Loucy (cell line): ENCODE results near the gene EIF2S2.

Source experiments
- H2AFZ ChIP-seq: fragments of 200-600 bp; sonication (generic); 2 replicates; pipeline ENCODE4 v1.6.0; 2016; ENCODE audit warnings: antibody characterized with exemption, mild to moderate bottlenecking, low read length, moderate library complexity
- H3F3A ChIP-seq: fragments of 200-600 bp; 2 replicates; pipeline ENCODE4 v1.6.0; 2016; ENCODE audit warnings: antibody characterized with exemption, low read depth, mild to moderate bottlenecking
- H3K27me3 ChIP-seq: fragments of 200-600 bp; sonication (generic); 2 replicates; pipeline ENCODE4 v1.6.1; 2014; ENCODE audit warnings: low read length, mild to moderate bottlenecking; ENCODE audit not compliant: insufficient read depth, poor library complexity, severe bottlenecking
- H3K36me3 ChIP-seq: fragments of 200-600 bp; sonication (generic); 2 replicates; pipeline ENCODE4 v1.6.1; 2016; ENCODE audit warnings: low read length; ENCODE audit not compliant: insufficient read depth
- H3K4me1 ChIP-seq: fragments of 200-600 bp; sonication (generic); 2 replicates; pipeline ENCODE4 v1.5.1; 2014; ENCODE audit warnings: low read length, mild to moderate bottlenecking; ENCODE audit not compliant: insufficient read depth, poor library complexity, severe bottlenecking
- H3K4me2 ChIP-seq: fragments of 200-600 bp; sonication (generic); 2 replicates; pipeline ENCODE4 v1.6.0; 2014; ENCODE audit warnings: antibody characterized with exemption, low read length, low read depth, mild to moderate bottlenecking; ENCODE audit not compliant: poor library complexity, severe bottlenecking
- H3K4me3 ChIP-seq: fragments of 200-600 bp; sonication (generic); 2 replicates; pipeline ENCODE4 v1.5.1; 2014; ENCODE audit warnings: low read length, mild to moderate bottlenecking, mixed read lengths; ENCODE audit not compliant: poor library complexity, severe bottlenecking
- H3K79me2 ChIP-seq: fragments of 200-600 bp; sonication (generic); 2 replicates; pipeline ENCODE4 v1.6.1; 2014; ENCODE audit warnings: low read length; ENCODE audit not compliant: insufficient read depth
- H3K9ac ChIP-seq: fragments of 200-600 bp; sonication (generic); 2 replicates; pipeline ENCODE4 v1.6.0; 2014; ENCODE audit warnings: mild to moderate bottlenecking, low read depth, low read length, moderate library complexity; ENCODE audit not compliant: poor library complexity, severe bottlenecking
- H3K9me2 ChIP-seq: fragments of 200-600 bp; sonication (generic); replicated peaks from 2 replicates; pipeline ENCODE4 v1.6.1; 2016; ENCODE audit warnings: low read depth, low read length, mixed read lengths
- H3K9me3 ChIP-seq: fragments of 200-600 bp; sonication (generic); 2 replicates; pipeline ENCODE4 v1.6.1; 2014; ENCODE audit warnings: mild to moderate bottlenecking, antibody characterized with exemption, low read length, low read depth; ENCODE audit not compliant: insufficient read depth
- H4K20me1 ChIP-seq: fragments of 200-600 bp; sonication (generic); 2 replicates; pipeline ENCODE4 v1.6.0; 2014; ENCODE audit warnings: antibody characterized with exemption, low read length, mild to moderate bottlenecking; ENCODE audit not compliant: insufficient read depth, poor library complexity, severe bottlenecking
- CTCF ChIP-seq: fragments of 200-600 bp; sonication (generic); conservative IDR thresholded peaks from 2 replicates; pipeline ENCODE4 v1.5.1; 2014; ENCODE audit warnings: mild to moderate bottlenecking, antibody characterized with exemption, low read length
- EZH2phosphoT487 ChIP-seq: fragments of 200-600 bp; IDR thresholded peaks from 2 replicates; pipeline ENCODE4 v1.6.1; 2018; ENCODE audit warnings: antibody characterized with exemption, mild to moderate bottlenecking, moderate library complexity, borderline replicate concordance

Gene EIF2S2

GRCh38 chr20:34083781-34084180, 28.3 kb downstream of the EIF2S2 start:
- H2AFZ ChIP-seq: no peak overlapping the region
- H3K9me2 ChIP-seq: no peaks in the 10 kb centered on the region
- H3K4me2 ChIP-seq: no peak overlapping the region
- H4K20me1 ChIP-seq: peaks cover 27% of the 10 kb centered on the region
- H3K36me3 ChIP-seq: peaks cover 79% of the 10 kb centered on the region; the same call in 1 of the 2 replicates
- H3K4me1 ChIP-seq: peaks cover 3% of the 10 kb centered on the region
- H3K9me3 ChIP-seq: no peaks in the 10 kb centered on the region
- no peak for TF ChIP-seq EZH2phosphoT487
- TF ChIP-seq CTCF: no peak
- no peaks in the 10 kb centered on the region for H3K27me3 ChIP-seq
- peaks cover 12% of the 10 kb centered on the region; the same call in 1 of the 2 replicates for H3K79me2 ChIP-seq
- no peaks in the 10 kb centered on the region for H3F3A ChIP-seq
- no peak overlapping the region for H3K4me3 ChIP-seq
- H3K9ac ChIP-seq: no peak overlapping the region

DNA sequence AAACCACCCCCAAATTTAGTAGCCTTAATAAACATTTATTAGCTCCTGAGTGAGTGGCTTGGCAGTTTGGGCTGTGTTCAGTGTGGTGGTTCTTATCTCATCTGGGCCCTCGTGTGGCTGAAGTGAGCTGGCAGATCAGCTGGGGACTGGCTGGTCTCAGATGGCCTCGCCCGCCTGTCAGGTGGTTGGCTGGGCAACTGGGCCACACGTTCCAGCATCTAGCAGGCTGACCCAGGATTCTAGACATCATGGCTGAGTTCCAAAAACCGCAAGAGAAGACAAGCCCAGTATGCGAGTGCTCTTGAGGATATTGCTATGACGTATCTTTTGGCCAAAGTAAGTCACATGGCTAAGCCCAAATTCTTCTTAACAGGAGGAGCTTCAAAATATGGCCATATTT, 28.9 kb downstream of the EIF2S2 start:
- no peaks in the 10 kb centered on the region for H3K9me2 ChIP-seq
- H3K4me1 ChIP-seq: peaks cover 3% of the 10 kb centered on the region
- peaks cover 79% of the 10 kb centered on the region; the same call in 1 of the 2 replicates for H3K36me3 ChIP-seq
- peaks cover 25% of the 10 kb centered on the region for H4K20me1 ChIP-seq
- no peaks in the 10 kb centered on the region for H3K27me3 ChIP-seq
- H3K9ac ChIP-seq: no peak overlapping the region
- TF ChIP-seq CTCF (no peak), EZH2phosphoT487 (no peak)
- H3K79me2 ChIP-seq: peaks cover 12% of the 10 kb centered on the region; the same call in 1 of the 2 replicates
- no peak overlapping the region for H3K4me2 ChIP-seq
- H3K4me3 ChIP-seq: no peak overlapping the region
- no peaks in the 10 kb centered on the region for H3K9me3 ChIP-seq
- H3F3A ChIP-seq: no peaks in the 10 kb centered on the region
- no peak overlapping the region for H2AFZ ChIP-seq

DNA sequence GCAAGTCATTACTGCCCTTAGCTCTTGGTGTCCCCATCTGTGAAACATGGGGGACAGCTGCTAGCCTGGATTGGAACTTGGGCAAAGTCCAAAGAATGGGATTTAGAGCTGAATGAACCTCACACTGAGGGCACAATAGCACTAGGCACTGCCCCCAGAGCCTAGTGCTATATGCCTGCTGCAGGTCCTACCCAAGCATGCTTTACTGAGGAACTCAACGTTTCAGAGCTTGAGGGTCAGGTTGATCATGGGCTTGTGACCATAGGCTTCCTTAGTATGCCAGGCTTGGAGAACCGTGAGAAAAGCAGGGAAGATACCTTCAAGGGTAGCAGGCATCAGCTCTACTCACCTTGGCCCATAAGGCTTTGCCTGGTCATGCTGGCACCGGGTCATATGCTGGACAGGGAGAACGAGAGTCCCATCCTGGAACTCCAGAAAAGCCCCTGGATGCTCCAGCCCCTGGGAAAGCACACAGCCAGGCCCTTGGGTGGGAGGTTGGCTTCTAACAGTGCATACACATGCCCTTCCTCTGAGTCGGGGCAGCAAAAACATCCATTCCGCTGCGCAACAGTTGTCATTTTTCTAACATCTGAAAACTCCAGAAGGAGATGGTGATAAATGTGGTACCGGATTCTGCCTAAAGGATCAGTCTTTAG, 29.7 kb downstream of the EIF2S2 start:
- H3K79me2 ChIP-seq: peaks cover 12% of the 10 kb centered on the region; the same call in 1 of the 2 replicates
- peaks cover 80% of the 10 kb centered on the region; the same call in 1 of the 2 replicates for H3K36me3 ChIP-seq
- peaks cover 25% of the 10 kb centered on the region for H4K20me1 ChIP-seq
- H3K9me2 ChIP-seq: no peaks in the 10 kb centered on the region
- no peaks in the 10 kb centered on the region for H3F3A ChIP-seq
- no peak overlapping the region for H2AFZ ChIP-seq
- H3K4me3 ChIP-seq: no peak overlapping the region
- H3K9ac ChIP-seq: no peak overlapping the region
- H3K27me3 ChIP-seq: no peaks in the 10 kb centered on the region
- H3K4me1 ChIP-seq: peaks cover 3% of the 10 kb centered on the region
- no peaks in the 10 kb centered on the region for H3K9me3 ChIP-seq
- no peak overlapping the region for H3K4me2 ChIP-seq
- TF ChIP-seq EZH2phosphoT487 (no peak), CTCF (no peak)
